ENCODE data around the gene PEF1. TPM values are rescaled to one million over a fixed set of nuclear protein-coding genes. Genes with fewer than 3 reads are reported as not detected.

PEF1 gene, protein sequence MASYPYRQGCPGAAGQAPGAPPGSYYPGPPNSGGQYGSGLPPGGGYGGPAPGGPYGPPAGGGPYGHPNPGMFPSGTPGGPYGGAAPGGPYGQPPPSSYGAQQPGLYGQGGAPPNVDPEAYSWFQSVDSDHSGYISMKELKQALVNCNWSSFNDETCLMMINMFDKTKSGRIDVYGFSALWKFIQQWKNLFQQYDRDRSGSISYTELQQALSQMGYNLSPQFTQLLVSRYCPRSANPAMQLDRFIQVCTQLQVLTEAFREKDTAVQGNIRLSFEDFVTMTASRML
- 85.5 and 94.8 TPM in 2 replicates for total RNA-seq

DNA sequence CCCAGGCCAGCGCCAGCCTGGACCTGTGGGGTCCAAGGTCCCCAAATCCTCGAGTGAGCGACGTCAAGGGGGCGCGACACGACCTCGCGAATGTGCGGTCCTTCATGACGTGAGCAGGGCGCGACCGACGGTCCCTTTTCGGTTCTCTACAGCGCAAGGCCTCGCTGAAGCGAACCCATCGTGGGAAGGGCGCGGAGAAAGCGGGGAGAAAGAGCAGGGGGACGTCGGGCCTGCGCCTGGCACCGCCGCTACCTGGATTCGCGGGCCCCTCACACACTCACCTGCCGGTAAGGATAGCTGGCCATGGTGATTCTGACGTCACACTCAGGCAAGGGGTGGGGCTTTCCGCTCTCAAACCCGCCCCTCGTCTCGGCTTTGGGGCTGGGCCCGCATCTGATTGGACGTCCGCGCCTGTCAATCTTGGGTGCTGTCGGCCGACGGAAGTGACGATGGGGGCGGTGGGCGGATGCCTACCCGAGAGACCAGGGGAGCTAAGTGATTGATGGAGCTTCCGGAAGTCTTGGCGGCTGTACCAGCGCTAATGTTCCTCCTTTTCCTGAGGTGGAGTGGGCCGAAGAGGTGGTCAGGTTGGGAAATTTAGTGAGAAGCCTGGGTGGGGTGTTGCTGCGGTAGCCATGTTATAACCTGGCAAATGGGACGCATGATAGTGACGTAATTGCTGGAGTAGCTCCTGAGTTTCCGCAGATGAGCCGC lies at the start of gene PEF1:
Gene PEF1 (minus strand): TSS at position 317 of the 714 bp plus-strand sequence. CDS start 12 bp downstream, at position 305.

DNA sequence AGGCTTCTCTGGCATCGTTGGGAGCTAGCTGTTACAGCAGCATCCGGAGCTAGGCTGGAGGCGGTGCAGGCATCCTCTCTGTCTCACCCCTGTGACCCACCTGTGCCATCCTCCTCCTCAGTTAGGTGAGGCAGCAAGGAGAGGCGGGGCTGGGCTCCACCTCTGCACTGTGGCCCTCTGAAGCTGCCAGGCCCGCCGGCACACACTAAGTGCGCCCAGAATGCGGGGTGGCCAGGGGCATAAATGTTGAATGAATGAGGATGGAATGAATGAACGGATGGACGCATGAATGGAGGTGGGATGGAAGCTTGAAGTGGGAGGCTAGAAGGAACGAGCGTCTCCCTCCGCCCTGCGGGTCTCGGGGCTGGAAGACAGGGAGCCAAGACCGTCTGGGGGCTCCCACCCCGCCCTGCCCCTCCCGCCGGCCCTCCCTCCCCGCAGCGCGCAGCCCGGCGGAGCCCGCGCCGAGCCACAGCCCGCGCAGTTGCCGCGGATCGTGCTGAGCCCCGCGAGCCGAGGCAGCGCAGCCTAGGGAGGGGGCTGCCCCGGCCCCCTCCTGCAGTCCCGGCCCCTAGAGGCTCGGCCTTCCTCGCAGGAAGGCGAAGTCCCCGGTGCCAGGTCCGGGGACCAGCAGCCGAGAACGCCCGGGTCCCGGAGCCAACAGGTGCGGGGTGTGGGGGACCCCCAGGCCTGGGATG lies 27.3 kb downstream of the PEF1 start, which contains the start of gene HCRTR1:
Gene HCRTR1 (plus strand): TSS at position 472 of the 698 bp plus-strand sequence. CDS start 1,504 bp downstream, outside the sequence.

Other genes with a start within 250 kb of the PEF1 start
- 4.9 and 8.5 TPM in 2 replicates for gene SERINC2, start 231.7 kb downstream of the PEF1 start, total RNA-seq
- 1.6 and 3.2 TPM in 2 replicates for gene TINAGL1, start 68.4 kb downstream of the PEF1 start, total RNA-seq
- gene HCRTR1, start 27.2 kb downstream of the PEF1 start, total RNA-seq: not detected in 2 replicates
- gene COL16A1, start 59.1 kb upstream of the PEF1 start, total RNA-seq: 240 and 317 TPM in 2 replicates
- gene ADGRB2, start 119.5 kb upstream of the PEF1 start, total RNA-seq: 4.6 and 6.2 TPM in 2 replicates
- 49.1 and 51.1 TPM in 2 replicates for gene SPOCD1, start 171.1 kb upstream of the PEF1 start, total RNA-seq